ENCODE results near the gene PCGF1. TPM values are rescaled to one million over a fixed set of nuclear protein-coding genes. Genes with fewer than 3 reads are reported as not detected.
A peak's percentile ranks its signal among the peaks of the same experiment; 100 is the strongest.

Gene PCGF1
- total and polyA plus RNA-seq, 2 of the 13 experiments (the other 11 are each of a cell fraction or from before 2014, with no cell fraction given) = 20.4 to 22.6 TPM

DNA sequence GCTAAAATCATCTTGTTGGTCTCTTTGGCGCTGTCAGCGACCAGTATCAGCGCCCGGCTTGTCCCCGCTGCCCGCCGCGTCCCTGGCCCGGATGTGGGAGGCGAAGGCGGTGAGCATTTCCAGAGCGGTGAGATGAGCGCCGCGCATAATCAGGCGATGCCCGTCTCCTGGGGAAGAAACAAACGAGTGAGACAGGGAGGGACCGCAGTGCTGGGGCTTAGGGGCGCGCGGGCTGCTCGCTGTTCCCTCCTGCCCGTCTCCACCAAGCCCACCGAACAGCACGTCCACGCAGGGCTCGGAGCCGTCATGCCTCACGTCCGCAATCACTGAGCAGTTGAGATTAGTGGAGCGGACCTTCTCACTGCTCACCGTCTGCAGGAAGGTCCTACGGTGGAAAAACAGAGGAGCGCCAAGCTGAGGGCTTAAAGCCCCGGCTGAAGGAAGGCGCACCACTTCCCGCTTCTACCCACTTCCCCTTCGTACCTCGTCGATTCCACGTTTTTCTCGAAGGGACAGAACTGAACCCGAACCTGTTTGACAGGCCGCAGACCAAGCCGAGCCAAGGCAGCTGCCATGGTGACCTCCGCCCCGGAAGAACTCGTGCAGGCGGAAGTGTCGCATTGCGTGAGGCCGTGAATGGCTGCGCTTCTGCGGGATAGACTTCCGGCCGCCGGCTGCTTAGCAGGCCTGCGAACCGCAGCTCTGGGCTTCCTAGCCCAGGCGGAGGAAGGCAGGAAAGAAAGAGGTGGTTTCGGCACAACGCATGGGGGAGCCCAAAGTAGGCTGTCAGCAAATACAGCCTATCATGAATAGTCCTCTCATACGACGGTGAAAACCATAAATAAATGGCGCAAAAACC, 35.2 kb downstream of the PCGF1 start, which contains the start of gene MRPL53 (continued):
- TF ChIP-seq HNF4G (IDR thresholded peaks at IDR 0.05; ENCODE audit: borderline replicate concordance, low read depth, low read length) = no peak
- TF ChIP-seq HNF4G (CRISPR knock-in tag; IDR thresholded peaks at IDR 0.05; ENCODE audit: borderline replicate concordance, low read depth) = peak; percentile 92
- peak; percentile 87; the same call in 1 of the 2 replicates for TF ChIP-seq ZFP82 (CRISPR knock-in tag; IDR thresholded peaks at IDR 0.05; ENCODE audit: borderline replicate concordance)
- peak; percentile 95 for TF ChIP-seq ZNF737 (CRISPR knock-in tag; IDR thresholded peaks at IDR 0.05; ENCODE audit: borderline replicate concordance)
- peak; percentile 52; the same call in 1 of the 2 replicates for TF ChIP-seq ZNF460 (CRISPR knock-in tag; IDR thresholded peaks at IDR 0.05; ENCODE audit: borderline replicate concordance)
- TF ChIP-seq, protein P1, sequence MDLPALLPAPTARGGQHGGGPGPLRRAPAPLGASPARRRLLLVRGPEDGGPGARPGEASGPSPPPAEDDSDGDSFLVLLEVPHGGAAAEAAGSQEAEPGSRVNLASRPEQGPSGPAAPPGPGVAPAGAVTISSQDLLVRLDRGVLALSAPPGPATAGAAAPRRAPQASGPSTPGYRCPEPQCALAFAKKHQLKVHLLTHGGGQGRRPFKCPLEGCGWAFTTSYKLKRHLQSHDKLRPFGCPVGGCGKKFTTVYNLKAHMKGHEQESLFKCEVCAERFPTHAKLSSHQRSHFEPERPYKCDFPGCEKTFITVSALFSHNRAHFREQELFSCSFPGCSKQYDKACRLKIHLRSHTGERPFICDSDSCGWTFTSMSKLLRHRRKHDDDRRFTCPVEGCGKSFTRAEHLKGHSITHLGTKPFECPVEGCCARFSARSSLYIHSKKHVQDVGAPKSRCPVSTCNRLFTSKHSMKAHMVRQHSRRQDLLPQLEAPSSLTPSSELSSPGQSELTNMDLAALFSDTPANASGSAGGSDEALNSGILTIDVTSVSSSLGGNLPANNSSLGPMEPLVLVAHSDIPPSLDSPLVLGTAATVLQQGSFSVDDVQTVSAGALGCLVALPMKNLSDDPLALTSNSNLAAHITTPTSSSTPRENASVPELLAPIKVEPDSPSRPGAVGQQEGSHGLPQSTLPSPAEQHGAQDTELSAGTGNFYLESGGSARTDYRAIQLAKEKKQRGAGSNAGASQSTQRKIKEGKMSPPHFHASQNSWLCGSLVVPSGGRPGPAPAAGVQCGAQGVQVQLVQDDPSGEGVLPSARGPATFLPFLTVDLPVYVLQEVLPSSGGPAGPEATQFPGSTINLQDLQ (CRISPR knock-in tag; IDR thresholded peaks at IDR 0.05) = peak; percentile 61; the same call in 1 of the 2 replicates
- peak; percentile 82 for TF ChIP-seq ZNF329 (CRISPR knock-in tag; IDR thresholded peaks at IDR 0.05; ENCODE audit: low read depth)
- TF ChIP-seq BORCS8-MEF2B (CRISPR knock-in tag; IDR thresholded peaks at IDR 0.05) = peak; percentile 99
- no peak for TF ChIP-seq BHLHE40 (IDR thresholded peaks at IDR 0.05; ENCODE audit: low read length)
- TF ChIP-seq ZNF3 (CRISPR knock-in tag; IDR thresholded peaks at IDR 0.05) = no peak
- TF ChIP-seq PHF20 (CRISPR knock-in tag; IDR thresholded peaks at IDR 0.05) = peak; percentile 98
- no peak for TF ChIP-seq ONECUT2 (CRISPR knock-in tag; IDR thresholded peaks at IDR 0.05)
- TF ChIP-seq, protein P2, sequence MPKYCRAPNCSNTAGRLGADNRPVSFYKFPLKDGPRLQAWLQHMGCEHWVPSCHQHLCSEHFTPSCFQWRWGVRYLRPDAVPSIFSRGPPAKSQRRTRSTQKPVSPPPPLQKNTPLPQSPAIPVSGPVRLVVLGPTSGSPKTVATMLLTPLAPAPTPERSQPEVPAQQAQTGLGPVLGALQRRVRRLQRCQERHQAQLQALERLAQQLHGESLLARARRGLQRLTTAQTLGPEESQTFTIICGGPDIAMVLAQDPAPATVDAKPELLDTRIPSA (CRISPR knock-in tag; IDR thresholded peaks at IDR 0.05; ENCODE audit: borderline replicate concordance) = peak; percentile 97
- peak; percentile 98 for TF ChIP-seq NCOA1 (CRISPR knock-in tag; IDR thresholded peaks at IDR 0.05)
- TF ChIP-seq ZNF547 (CRISPR knock-in tag; IDR thresholded peaks at IDR 0.05) = peak; percentile 97
- TF ChIP-seq BRCA1 (CRISPR knock-in tag; IDR thresholded peaks at IDR 0.05) = peak; percentile 93
- TF ChIP-seq, protein P3, sequence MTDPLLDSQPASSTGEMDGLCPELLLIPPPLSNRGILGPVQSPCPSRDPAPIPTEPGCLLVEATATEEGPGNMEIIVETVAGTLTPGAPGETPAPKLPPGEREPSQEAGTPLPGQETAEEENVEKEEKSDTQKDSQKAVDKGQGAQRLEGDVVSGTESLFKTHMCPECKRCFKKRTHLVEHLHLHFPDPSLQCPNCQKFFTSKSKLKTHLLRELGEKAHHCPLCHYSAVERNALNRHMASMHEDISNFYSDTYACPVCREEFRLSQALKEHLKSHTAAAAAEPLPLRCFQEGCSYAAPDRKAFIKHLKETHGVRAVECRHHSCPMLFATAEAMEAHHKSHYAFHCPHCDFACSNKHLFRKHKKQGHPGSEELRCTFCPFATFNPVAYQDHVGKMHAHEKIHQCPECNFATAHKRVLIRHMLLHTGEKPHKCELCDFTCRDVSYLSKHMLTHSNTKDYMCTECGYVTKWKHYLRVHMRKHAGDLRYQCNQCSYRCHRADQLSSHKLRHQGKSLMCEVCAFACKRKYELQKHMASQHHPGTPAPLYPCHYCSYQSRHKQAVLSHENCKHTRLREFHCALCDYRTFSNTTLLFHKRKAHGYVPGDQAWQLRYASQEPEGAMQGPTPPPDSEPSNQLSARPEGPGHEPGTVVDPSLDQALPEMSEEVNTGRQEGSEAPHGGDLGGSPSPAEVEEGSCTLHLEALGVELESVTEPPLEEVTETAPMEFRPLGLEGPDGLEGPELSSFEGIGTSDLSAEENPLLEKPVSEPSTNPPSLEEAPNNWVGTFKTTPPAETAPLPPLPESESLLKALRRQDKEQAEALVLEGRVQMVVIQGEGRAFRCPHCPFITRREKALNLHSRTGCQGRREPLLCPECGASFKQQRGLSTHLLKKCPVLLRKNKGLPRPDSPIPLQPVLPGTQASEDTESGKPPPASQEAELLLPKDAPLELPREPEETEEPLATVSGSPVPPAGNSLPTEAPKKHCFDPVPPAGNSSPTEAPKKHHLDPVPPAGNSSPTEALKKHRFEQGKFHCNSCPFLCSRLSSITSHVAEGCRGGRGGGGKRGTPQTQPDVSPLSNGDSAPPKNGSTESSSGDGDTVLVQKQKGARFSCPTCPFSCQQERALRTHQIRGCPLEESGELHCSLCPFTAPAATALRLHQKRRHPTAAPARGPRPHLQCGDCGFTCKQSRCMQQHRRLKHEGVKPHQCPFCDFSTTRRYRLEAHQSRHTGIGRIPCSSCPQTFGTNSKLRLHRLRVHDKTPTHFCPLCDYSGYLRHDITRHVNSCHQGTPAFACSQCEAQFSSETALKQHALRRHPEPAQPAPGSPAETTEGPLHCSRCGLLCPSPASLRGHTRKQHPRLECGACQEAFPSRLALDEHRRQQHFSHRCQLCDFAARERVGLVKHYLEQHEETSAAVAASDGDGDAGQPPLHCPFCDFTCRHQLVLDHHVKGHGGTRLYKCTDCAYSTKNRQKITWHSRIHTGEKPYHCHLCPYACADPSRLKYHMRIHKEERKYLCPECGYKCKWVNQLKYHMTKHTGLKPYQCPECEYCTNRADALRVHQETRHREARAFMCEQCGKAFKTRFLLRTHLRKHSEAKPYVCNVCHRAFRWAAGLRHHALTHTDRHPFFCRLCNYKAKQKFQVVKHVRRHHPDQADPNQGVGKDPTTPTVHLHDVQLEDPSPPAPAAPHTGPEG (CRISPR knock-in tag; IDR thresholded peaks at IDR 0.05) = peak; percentile 94
- no peak for TF ChIP-seq FOXP1 (IDR thresholded peaks at IDR 0.05)
- TF ChIP-seq FOXP1 (CRISPR knock-in tag; IDR thresholded peaks at IDR 0.05) = no peak; the same call in 1 of the 2 replicates
- TF ChIP-seq, protein P4, sequence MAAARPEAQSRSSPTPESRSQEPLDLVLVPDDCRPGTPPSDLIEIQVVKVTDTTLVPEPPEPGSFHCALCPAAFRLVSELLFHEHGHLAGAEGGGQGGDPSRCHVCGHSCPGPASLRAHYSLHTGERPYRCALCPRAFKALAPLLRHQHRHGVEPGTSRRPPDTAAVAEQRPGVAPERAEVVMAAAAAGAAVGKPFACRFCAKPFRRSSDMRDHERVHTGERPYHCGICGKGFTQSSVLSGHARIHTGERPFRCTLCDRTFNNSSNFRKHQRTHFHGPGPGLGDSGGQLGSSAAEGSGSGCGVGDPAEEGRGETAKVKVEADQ (CRISPR knock-in tag; IDR thresholded peaks at IDR 0.05; ENCODE audit: borderline replicate concordance) = peak; percentile 98; the same call in 1 of the 2 replicates
